HG02571 (cell line): ENCODE measurements around the gene PDE4D.

Experiments
- ATAC-seq: cut with Tn5 transposase; IDR thresholded peaks from one replicate; pipeline ENCODE4 v1.9.1; 2021; ENCODE audit warnings: mild to moderate bottlenecking, moderate library complexity; ENCODE audit not compliant: unreplicated experiment

Gene PDE4D

DNA sequence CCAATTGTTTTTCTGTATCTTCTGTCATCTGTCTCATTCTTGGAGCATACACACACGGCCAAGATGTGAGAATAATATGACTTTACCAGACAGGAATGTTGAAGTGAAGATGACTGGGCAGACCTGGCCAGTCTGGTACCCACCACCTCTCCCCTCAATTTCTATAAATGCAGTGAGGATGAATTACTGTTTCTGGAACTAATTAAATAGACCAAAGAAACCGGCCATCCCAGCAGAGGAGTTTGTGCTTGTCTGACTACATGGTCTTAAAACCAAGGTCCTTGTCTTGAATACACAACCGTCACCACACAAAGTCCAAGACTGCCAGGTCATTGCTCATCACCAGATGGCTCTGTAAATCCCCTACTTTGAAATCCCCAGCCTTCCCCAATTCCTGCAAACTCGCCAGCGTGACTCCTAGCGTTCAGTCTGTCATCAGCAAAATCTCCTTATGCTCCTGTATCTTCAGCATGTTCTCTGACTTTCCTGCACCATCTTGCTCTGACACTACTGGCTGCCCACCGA is 147.2 kb downstream of the PDE4D start:
- no peak for ATAC-seq

DNA sequence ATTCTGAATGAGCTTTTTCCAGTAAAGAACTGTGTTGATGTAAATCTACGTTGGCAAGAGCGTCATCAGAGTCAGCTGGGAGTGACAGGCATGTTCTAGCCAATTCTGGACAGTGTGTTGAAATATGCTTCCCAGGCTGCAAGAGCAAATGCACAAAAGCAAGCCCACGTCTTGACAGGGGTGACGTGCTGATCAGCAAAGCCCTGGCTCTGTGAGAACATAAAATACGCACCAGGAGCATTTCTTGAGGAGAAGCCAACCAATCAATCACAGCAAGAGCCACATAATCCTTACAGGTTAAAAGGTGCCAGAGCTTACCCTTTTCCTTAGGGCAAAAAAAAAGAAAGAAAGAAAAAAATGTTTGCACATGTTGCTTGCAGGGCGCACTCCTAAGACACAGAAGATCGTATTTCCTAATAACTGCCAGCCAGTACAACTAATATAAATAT is 148.1 kb downstream of the PDE4D start:
- no peak for ATAC-seq

DNA sequence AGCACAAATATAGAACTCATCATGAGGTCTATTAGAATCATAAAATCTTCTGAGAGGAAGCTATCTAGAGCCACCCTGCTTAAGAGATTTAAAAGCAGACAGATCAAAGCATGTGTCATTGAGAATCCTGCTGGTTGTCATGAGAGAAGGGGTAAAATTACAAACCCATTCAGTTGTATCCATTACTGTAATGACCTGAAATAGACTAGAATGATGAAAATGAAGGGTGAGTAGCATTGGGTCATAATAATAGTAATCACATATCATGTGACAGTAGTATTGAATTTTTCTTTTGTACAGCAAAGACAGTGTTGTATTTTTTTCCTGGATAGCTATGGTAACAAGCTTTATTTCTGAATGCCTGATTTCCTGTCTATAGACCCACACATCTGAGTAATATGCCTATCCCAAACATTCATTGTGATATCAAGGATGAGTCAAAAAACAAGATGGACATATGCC is 149.0 kb downstream of the PDE4D start:
- no peak for ATAC-seq

DNA sequence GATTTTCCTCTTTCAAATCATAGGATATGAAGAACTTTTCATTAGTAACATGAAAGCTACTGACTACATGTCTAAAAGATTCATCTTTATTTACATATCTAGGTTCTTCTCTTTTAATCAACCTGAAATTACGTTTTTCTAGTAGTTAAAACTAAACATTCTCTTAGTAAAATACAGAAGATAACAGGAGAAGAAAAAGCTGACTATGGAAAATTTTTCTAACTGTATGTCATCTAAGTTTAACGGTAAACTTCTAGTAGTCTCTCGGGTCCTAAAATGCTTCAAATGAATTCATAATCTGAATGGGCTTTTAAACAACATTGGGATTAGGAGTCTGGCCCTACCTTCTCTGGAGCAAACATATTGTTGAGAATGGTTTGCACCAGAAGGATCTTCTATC is 151.9 kb downstream of the PDE4D start:
- ATAC-seq: no peak

DNA sequence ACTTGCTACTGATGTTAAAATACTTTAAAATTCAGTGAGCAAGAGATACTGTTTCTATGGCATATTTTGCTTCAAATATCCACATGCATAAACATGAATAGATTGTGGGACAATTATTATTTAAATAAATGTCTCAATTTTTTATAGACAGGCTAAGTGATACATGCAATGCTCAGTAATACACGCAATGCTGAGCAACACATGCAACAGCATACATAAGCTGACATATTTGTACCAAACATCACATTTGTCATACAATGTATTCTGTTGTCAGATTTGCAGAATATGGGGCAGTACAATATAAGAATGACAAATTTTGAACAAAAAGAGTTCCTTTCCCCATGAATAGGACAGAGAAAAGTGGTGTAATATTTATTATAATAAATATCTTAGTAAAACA is 155.5 kb downstream of the PDE4D start:
- ATAC-seq: no peak

DNA sequence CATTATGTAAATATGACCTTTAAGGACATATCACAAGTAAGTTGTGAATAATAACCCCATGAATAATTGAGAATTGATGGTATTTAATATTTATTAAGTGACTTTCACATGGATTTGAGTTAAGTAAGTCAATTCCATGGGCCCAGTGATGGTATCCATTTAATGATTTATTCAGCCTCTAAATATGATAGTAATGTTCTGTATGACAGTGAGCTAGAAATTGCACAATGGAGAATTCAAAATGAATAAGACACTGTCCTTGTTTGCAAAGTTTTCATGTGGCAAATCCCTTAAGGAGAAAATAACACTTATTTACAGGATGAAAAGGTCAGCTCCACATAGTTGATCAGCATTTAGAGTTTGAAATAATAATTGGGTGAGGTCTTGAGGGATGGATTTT is 160.7 kb downstream of the PDE4D start:
- ATAC-seq: no peak

DNA sequence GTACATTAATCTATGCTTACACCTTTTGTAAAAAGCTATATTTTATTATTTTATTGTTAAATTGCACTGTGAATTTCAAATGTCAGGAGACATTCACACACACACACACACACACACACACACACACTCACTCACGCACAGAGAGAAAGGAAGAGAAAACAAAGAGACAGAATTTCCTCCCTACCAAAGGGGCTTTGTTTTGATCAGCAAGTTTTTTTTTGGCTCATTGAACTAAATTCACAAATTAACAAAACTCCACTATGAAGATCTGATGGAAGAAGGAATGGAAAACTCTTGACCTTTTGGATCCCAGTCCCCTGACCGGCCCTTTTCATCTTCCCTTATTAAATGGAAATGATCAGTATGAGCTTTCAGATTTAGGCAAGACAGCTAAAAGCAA is 161.2 kb downstream of the PDE4D start:
- ATAC-seq: no peak

DNA sequence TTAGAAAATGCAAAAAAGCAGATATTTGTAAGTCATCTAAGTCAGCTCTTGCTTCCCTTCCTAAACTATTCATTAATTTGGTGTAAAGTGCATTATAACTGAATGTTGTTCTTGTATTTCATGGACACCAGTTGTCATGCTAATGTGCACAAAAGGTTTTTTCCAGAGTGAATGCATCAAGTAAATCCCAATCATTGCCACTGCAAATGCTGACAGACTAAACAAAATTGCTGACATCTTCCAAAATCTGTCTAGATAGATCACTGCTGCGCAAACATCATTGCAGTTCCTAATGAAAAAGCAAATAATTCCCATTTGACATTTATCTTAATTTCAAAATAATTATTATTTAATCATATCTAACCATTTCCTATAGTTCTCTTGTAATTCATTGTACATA is 161.7 kb downstream of the PDE4D start:
- ATAC-seq: no peak

DNA sequence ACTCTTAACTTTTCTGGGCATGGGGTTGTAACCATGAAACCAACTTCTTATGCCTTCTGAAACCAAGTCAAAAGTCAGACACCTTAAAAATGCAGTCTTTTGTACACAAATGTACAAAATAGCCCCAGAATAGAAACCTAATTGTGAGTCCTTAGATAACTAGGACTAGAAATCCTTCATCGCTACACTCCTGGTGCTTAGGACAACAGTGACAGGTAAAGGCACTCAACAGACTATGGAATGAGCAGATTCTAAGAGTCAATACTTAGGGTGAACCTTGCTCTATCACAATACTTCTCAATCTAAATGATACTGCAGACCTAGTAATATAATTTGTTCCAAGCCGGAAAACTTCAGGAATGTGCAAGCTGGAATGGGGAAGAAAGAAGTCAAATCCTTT is 163.7 kb downstream of the PDE4D start:
- no peak for ATAC-seq

DNA sequence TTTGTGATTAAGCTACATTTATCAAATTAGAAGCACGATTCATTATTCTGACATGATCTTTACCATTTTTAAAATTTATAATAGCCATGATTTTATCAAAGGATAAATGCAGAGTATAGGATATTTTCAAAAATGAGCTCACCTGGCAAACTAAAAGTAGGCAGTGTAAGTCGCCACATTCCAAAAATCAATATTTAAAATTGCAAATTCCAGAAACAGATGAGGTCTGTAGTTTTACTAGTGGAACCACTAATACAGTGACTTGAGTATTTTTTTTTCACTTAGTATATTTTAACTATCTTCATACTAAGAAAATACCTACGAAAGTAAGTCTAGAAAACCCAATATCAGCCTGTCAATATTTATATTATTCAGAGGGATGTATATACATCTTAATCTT is 164.2 kb downstream of the PDE4D start:
- ATAC-seq: no peak

DNA sequence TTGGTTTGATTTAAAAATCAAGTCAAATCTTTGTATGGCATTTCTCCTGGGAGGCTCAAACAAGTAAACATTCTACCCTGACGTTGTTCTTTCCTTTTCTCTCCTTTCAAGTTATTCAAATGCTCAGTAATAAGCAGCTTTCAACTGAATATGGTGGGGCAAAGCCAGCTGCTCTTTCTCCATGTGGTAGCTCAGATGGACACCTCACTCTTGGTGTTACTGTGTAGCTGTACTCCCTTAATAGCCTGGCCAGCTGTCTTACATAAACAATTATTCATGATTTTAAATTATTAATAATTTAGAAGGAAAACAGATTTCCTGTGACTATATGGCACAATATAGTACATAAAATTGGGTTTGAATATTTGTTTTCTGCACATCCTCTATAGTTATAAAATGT is 165.2 kb downstream of the PDE4D start:
- ATAC-seq: no peak

DNA sequence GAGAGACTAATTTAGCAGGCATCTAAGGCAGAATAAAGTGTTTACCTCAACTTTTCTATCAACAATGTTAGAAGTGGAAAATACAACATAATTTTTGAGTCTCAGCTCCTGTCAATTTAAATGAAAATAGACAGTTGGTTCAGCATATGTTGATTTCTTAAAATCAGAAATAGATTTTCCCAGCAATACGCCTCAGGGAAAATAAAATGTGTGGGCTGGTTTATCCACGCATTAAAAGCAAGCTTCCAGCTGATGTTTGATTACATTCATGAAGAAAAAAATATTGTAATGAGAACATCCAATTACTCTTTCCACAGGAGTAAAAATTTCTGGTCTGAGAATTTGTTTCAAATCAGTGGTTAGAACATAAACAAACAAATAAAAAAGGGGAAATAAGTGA is 166.3 kb downstream of the PDE4D start:
- no peak for ATAC-seq

DNA sequence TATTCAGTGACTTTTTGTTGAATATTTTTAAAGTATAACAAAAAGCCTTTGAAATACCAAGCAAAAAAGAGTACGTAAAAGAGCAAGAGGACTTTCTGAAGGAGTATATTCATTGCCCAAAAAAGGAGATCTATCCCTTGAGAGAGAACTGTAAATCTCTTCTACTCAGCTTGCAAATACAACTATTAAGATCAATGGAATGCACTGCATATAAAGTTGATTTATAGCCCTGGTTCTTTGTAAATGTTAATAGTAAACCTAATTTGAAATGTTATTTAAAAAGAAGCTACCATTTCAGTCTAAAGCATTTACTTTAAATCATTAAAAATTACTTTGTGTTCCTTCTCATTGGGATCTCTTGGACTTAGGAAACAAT is 168.1 kb downstream of the PDE4D start:
- no peak for ATAC-seq

DNA sequence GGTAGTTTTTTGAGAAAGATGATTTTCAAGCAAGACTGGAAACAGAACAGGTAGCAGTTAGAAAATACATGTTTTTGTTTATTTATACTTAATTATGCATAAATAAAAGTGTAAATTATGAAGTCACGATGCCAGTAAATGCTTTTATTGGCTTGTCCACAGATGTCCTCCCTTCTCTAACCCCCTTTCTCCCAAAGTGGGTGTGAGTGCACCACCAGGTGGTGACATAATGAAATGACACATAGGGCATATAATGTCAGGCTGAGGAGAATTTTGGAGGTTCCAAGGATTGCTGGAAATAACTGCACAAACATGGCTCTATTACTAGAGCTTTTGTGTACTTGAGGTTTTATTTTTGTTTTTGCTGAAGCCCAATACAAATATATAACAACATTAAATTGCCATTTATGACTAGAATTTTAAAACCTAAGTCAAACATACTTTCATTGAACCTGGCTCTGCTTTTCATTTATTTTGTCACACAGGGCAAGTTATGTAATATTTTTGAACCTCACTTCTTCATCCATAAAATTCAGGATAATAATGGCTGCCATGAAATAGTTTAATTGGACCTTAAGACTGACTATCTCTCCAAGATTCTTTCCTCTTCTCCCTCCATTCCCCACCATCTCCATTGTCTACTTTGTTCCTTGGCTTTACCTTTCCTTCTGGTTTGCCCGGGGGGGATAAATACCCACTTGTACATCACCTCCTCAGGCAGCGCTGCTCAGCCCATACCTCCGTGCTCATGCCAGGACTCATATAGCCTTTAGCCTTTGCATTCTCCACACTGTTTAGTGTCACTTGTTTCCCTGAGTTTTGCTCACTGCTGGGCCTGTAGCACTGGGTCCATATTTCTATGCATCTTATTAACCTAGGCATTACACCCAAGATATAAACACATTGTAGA is 168.8 kb downstream of the PDE4D start:
- no peak for ATAC-seq

DNA sequence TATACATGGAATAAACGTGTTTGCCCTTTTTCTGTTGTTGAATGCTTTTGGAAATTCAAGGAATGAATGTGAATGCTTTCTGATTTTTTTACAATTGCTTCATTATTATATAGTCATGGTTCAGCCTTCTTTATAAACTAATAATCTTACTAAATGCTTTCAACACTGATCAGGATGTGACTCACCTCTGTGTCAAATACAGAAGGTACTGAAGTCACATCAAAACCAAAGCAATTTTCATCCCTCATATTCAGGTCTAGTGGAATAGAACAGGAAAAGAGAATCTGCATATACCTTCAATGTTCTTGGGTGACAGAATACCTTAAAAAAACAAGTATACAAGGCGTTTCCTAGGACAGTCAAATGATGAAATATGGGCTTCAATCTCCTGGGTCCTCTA is 170.7 kb downstream of the PDE4D start:
- no peak for ATAC-seq

DNA sequence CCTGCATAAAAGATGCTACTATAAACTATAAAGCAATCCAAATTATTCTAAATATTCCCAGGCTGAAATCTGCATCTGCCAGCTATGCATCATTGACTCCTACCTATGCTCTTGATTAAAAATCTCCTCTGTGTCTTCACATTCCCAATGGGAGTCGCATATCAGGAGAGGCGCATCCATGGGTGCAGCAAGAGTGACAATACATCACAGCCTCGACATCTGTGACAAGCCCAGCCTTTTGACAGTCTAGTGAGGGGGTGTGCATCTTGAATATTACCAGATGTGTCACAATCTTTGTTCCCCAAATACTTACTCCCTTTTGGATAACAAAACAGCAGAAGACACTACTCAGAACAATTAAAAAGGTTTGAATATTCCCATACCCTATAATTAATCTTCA is 171.8 kb downstream of the PDE4D start:
- no peak for ATAC-seq

DNA sequence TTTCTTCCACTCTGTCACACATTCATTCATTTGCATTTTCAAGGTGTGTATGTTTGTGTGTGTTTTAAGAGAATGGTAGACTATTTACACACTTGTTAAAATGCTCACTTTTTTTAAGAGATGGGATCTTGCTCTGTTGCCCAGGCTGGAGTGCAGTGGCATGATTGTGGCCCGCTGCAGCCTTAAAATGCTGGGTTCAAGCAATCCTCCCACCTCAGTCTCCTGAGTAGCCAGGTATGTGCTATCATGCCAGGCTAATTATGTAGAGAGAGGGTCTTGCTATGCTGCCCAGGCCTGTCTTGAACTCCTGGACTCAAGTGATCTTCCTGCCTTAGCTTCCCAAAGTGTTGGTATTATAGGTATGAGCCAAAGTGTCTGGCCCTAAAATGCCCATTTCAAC is 173.5 kb downstream of the PDE4D start:
- no peak for ATAC-seq

DNA sequence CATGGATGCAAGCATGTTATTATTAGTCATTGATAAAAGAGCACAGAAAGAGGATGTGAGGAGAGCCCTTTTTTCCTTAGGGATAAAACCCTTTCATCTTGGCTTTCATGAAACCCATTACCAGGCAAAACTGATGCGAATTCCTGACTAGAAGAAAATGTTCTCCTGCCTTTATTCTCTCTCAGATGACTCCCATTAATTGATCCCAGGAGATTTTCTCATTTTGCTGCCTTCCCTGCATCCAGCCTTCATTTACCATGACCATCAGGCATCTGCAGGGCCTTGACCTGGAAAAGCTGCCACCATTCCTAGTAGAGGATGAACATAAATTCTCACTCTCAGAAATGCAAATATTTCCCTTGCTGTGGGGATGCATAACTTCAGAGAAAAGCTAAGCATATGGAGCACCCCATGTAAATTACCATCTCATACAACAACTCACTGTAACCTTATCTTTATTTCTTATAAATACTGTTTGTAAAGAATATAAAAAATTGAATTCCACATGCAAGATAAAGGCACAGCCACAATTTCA is 176.5 kb downstream of the PDE4D start:
- no peak for ATAC-seq

DNA sequence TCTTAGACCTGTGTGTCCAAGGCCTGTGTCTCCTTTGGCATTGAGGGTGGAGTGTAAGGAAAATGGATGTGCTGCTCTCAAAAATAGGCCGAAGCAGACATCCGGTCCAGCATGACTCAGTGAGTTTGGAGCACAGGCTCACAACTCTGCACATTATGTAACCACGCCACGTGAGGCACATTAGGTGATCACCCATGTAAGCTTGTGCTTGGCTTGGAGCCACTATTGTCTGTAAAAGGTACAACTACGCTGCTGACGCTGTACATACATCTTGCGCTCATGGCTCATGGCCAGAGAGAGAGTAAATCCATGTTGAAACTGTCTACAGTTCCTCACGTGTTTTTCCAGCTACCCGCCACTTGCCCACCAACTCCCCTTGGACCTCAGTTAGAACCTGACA is 177.5 kb downstream of the PDE4D start:
- no peak for ATAC-seq

DNA sequence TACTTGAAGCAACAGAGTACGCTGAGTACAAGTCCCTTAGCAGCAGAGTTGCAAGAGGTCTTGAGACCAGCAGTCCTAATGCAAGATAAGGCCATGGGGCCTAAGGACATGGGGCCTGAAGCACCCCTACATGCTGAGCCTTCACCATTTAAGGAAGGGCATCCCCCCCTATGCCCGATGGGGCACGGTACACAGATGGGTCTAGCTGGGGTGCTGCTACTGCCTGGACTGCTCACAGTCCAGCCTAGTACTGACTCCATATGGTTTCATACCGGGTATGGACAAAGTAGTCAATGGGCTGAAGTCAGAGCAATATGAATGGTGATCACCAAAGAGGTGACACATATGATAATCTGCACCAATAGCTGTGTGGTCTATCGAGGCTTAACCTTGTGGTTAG is 178.3 kb downstream of the PDE4D start:
- no peak for ATAC-seq

DNA sequence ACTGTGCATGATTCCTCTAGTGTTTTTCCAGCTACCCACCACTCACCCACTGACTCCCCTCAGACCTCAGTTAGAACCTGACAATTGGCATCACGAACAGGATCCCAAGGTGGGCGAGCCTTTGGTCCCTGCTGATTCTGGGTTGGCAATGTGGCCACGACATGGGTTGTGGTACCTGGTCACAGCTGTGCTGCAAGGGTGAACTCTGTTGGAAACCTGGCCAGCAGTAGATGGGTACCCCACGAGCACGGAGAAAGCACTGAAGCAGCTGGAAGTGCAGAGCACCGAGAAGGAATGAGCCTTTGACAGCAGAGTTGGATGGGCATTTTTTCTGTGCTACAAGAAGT is 180.1 kb downstream of the PDE4D start:
- no peak for ATAC-seq

DNA sequence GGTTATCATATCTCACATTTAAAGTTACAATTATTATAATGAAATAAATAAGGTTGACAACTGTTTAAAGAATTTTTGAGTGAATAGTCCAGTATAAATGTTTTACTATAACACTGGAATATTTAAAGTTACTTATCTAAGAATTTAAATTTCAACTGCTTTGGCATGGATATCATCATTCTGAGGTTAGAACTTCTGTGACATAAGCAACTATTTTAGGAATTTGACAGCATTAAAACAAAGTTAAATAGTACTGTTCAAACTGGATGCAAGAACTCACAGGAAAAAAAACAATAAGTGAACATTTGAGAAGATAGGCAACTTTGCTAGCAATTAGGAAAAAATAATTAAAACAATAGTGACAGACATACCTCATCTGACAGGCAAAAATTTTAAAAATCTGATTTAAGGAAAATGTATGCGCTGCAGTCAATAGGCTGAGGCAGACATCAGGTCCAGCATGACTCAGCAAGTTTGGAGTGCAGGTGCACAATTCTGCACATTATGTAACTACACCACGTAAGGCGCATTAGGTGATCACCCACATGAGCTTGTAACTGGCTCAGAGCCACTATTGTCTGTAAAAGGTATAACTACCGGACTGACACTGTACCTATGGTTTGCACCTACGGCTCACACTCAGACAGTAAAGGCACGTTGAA is 180.6 kb downstream of the PDE4D start:
- ATAC-seq: no peak
